Measurements from ENCODE around the gene COL11A2. TPM values are rescaled to one million over a fixed set of nuclear protein-coding genes. Genes with fewer than 3 reads are reported as not detected.

COL11A2 gene
- total and polyA plus RNA-seq, 2 of the 13 experiments (the other 11 are each of a cell fraction or from before 2014, with no cell fraction given), result 0.55 TPM

GRCh38 chr6:33199687-33200218 is 7.5 kb upstream of the COL11A2 start (continued):
- TF ChIP-seq ZNF770 (CRISPR knock-in tag; IDR thresholded peaks at IDR 0.05) (0 out of 2 replicates have a peak, but pooled peaks have one; percentile 23), HMG20A (CRISPR knock-in tag; IDR thresholded peaks at IDR 0.05; ENCODE audit: borderline replicate concordance) (0 out of 2 replicates have a peak, but pooled peaks have one; percentile 23), MYPOP (CRISPR knock-in tag; IDR thresholded peaks at IDR 0.05) (peak; percentile 78), CBX1 (IDR thresholded peaks at IDR 0.05; ENCODE audit: low read depth) (no peak), CC2D1A (CRISPR knock-in tag; IDR thresholded peaks at IDR 0.05) (no peak), ZNF274 (CRISPR knock-in tag; IDR thresholded peaks at IDR 0.05) (no peak), PRPF4 (IDR thresholded peaks at IDR 0.05; ENCODE audit: low read depth, low read length, poor library complexity, severe bottlenecking) (no peak), HOXA3 (CRISPR knock-in tag; IDR thresholded peaks at IDR 0.05) (no peak), ZFY (CRISPR knock-in tag; IDR thresholded peaks at IDR 0.05) (peak; percentile 83), FOXC1 (CRISPR knock-in tag; IDR thresholded peaks at IDR 0.05; ENCODE audit: borderline replicate concordance) (0 out of 2 replicates have a peak, but pooled peaks have one; percentile 86), ZNF614 (CRISPR knock-in tag; IDR thresholded peaks at IDR 0.05; ENCODE audit: borderline replicate concordance) (no peak), ZNF878 (CRISPR knock-in tag; IDR thresholded peaks at IDR 0.05) (no peak), HNRNPL (IDR thresholded peaks at IDR 0.05; ENCODE audit: low read depth, low read length) (no peak), GLI4 (CRISPR knock-in tag; IDR thresholded peaks at IDR 0.05; ENCODE audit: borderline replicate concordance) (no peak), REL (CRISPR knock-in tag; conservative IDR thresholded peaks at IDR 0.05) (peak; percentile 77), ZFP1 (CRISPR knock-in tag; IDR thresholded peaks at IDR 0.05) (no peak), ZSCAN30 (CRISPR knock-in tag; IDR thresholded peaks at IDR 0.05) (no peak), TCF12 (IDR thresholded peaks at IDR 0.05) (no peak), TCF12 (CRISPR knock-in tag; IDR thresholded peaks at IDR 0.05) (no peak; the same call in 1 of the 2 replicates), ZNF142 (CRISPR knock-in tag; IDR thresholded peaks at IDR 0.05) (peak; percentile 34; the same call in 1 of the 2 replicates), ZNF577 (CRISPR knock-in tag; IDR thresholded peaks at IDR 0.05; ENCODE audit: borderline replicate concordance, low read depth) (no peak), SIN3B (IDR thresholded peaks at IDR 0.05; ENCODE audit: low read length) (no peak), ZNF549 (CRISPR knock-in tag; IDR thresholded peaks at IDR 0.05) (no peak), PCBP1 (IDR thresholded peaks at IDR 0.05; ENCODE audit: borderline replicate concordance, low read depth, low read length) (no peak)
